Measurements from ENCODE around the gene ETV6.

Gene ETV6

GRCh38 chr12:11793921-11794710 lies 144.6 kb downstream of the ETV6 start:
- Histone ChIP-seq H3K4me1 (ENCODE audit: control insufficient read depth, insufficient read depth, low read length, unreplicated experiment) (peaks cover 40% of the 10 kb centered on the region), H3K36me3 (ENCODE audit: insufficient read depth, low read length) (no peaks in the 10 kb centered on the region; the same call in 1 of the 2 replicates), H2AFZ (ENCODE audit: low read length, unreplicated experiment) (no peak overlapping the region), H3K4me3 (ENCODE audit: low read depth, low read length) (no peak overlapping the region), H3K79me2 (ENCODE audit: control insufficient read depth, insufficient read depth, low read length, unreplicated experiment) (no peaks in the 10 kb centered on the region), H3K27ac (ENCODE audit: low read depth, low read length) (no peak overlapping the region), H3K27me3 (ENCODE audit: insufficient read depth, low read length) (no peaks in the 10 kb centered on the region)

DNA sequence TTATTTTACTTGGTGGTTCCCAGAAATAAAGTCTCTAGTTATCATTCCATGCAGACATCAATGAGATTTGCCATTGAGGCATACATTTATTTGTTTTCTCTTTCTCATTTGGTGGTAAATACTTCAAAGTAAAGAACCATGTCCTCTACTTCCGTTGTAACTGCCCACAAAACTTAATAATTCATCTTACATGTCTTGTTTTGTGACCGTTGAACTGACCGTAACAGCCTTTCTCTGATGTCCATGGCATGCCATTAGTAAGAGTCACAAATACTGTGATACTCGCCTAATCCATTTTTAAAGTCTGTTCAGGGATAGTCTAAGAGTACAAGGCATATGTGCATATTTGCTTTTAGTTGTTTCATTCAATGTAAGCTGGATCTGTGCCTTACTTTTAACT lies 145.3 kb downstream of the ETV6 start:
- Histone ChIP-seq H3K36me3 (ENCODE audit: insufficient read depth, low read length) (no peaks in the 10 kb centered on the region; the same call in 1 of the 2 replicates), H3K27ac (ENCODE audit: low read depth, low read length) (no peak overlapping the region), H2AFZ (ENCODE audit: low read length, unreplicated experiment) (no peak overlapping the region), H3K4me3 (ENCODE audit: low read depth, low read length) (no peak overlapping the region), H3K4me1 (ENCODE audit: control insufficient read depth, insufficient read depth, low read length, unreplicated experiment) (peaks cover 43% of the 10 kb centered on the region), H3K27me3 (ENCODE audit: insufficient read depth, low read length) (no peaks in the 10 kb centered on the region), H3K79me2 (ENCODE audit: control insufficient read depth, insufficient read depth, low read length, unreplicated experiment) (no peaks in the 10 kb centered on the region)

DNA sequence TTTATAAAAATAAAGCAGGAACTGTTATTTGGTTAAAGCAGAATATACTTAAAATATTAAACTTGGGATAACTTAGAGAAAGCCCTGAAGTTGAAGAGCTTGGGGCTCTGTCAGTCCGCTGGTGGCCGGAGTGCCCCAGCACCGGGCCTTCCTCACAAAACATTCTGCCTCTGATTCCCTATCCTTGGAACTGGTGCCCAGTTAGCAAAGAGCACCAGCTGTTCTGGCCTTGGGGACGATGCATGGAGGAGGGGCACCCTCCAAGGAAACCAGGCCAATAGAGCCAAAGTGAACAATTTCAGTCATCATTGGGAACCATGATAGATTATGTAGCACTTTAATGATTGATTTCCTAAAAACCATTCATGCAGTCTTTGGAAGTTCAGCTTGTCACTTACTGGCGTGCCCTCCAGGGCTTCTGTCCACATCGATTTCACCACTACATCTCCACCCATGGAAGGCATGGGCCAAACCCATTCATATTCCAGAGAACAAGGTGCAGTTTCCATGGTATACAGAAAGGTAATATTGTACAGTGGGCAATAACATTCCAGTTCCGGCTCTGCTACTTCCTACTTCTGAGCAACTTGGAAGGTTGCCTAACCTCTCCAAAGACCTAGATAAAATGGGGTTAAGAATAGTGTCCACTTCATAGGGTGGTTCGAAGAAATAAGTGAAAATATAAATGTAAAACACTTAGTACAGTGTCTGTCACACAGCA lies 145.9 kb downstream of the ETV6 start:
- H3K4me1 ChIP-seq (ENCODE audit: control insufficient read depth, insufficient read depth, low read length, unreplicated experiment), result peaks cover 43% of the 10 kb centered on the region
- peak overlapping the region; percentile 12 for H2AFZ ChIP-seq (ENCODE audit: low read length, unreplicated experiment)
- no peaks in the 10 kb centered on the region for H3K79me2 ChIP-seq (ENCODE audit: control insufficient read depth, insufficient read depth, low read length, unreplicated experiment)
- H3K4me3 ChIP-seq (ENCODE audit: low read depth, low read length), result 0 out of 2 replicates have a peak overlapping the region, but pooled peaks have one; percentile 14
- H3K27ac ChIP-seq (ENCODE audit: low read depth, low read length), result peak overlapping the region; percentile 81
- no peaks in the 10 kb centered on the region; the same call in 1 of the 2 replicates for H3K36me3 ChIP-seq (ENCODE audit: insufficient read depth, low read length)
- H3K27me3 ChIP-seq (ENCODE audit: insufficient read depth, low read length), result no peaks in the 10 kb centered on the region

- Histone ChIP-seq H3K79me2 (ENCODE audit: control insufficient read depth, insufficient read depth, low read length, unreplicated experiment) (no peaks in the 10 kb centered on the region), H3K27ac (ENCODE audit: low read depth, low read length) (peak overlapping the region; percentile 81), H2AFZ (ENCODE audit: low read length, unreplicated experiment) (peak overlapping the region; percentile 12), H3K36me3 (ENCODE audit: insufficient read depth, low read length) (no peaks in the 10 kb centered on the region; the same call in 1 of the 2 replicates), H3K27me3 (ENCODE audit: insufficient read depth, low read length) (no peaks in the 10 kb centered on the region), H3K4me1 (ENCODE audit: control insufficient read depth, insufficient read depth, low read length, unreplicated experiment) (peaks cover 43% of the 10 kb centered on the region), H3K4me3 (ENCODE audit: low read depth, low read length) (0 out of 2 replicates have a peak overlapping the region, but pooled peaks have one; percentile 14)
These were observed 146.5 kb downstream of the ETV6 start for GRCh38 chr12:11795913-11796459.

- Histone ChIP-seq H3K4me3 (ENCODE audit: low read depth, low read length) (no peak overlapping the region), H3K4me1 (ENCODE audit: control insufficient read depth, insufficient read depth, low read length, unreplicated experiment) (peaks cover 43% of the 10 kb centered on the region), H3K79me2 (ENCODE audit: control insufficient read depth, insufficient read depth, low read length, unreplicated experiment) (no peaks in the 10 kb centered on the region), H3K27me3 (ENCODE audit: insufficient read depth, low read length) (no peaks in the 10 kb centered on the region), H3K27ac (ENCODE audit: low read depth, low read length) (peak overlapping the region; percentile 81), H2AFZ (ENCODE audit: low read length, unreplicated experiment) (no peak overlapping the region), H3K36me3 (ENCODE audit: insufficient read depth, low read length) (no peaks in the 10 kb centered on the region)
These were observed 147.9 kb downstream of the ETV6 start for GRCh38 chr12:11797317-11797913.

GRCh38 chr12:11798006-11798708 lies 148.7 kb downstream of the ETV6 start:
- Histone ChIP-seq H3K27ac (ENCODE audit: low read depth, low read length) (peak overlapping the region; percentile 81), H2AFZ (ENCODE audit: low read length, unreplicated experiment) (no peak overlapping the region), H3K27me3 (ENCODE audit: insufficient read depth, low read length) (no peaks in the 10 kb centered on the region), H3K4me1 (ENCODE audit: control insufficient read depth, insufficient read depth, low read length, unreplicated experiment) (peaks cover 43% of the 10 kb centered on the region), H3K4me3 (ENCODE audit: low read depth, low read length) (no peak overlapping the region; the same call in 1 of the 2 replicates), H3K79me2 (ENCODE audit: control insufficient read depth, insufficient read depth, low read length, unreplicated experiment) (no peaks in the 10 kb centered on the region), H3K36me3 (ENCODE audit: insufficient read depth, low read length) (no peaks in the 10 kb centered on the region)

GRCh38 chr12:11798856-11799501 lies 149.5 kb downstream of the ETV6 start:
- Histone ChIP-seq H3K27me3 (ENCODE audit: insufficient read depth, low read length) (no peaks in the 10 kb centered on the region), H3K4me3 (ENCODE audit: low read depth, low read length) (no peak overlapping the region; the same call in 1 of the 2 replicates), H2AFZ (ENCODE audit: low read length, unreplicated experiment) (peak overlapping the region; percentile 28), H3K27ac (ENCODE audit: low read depth, low read length) (peak overlapping the region; percentile 81), H3K79me2 (ENCODE audit: control insufficient read depth, insufficient read depth, low read length, unreplicated experiment) (no peaks in the 10 kb centered on the region), H3K36me3 (ENCODE audit: insufficient read depth, low read length) (no peaks in the 10 kb centered on the region), H3K4me1 (ENCODE audit: control insufficient read depth, insufficient read depth, low read length, unreplicated experiment) (peaks cover 43% of the 10 kb centered on the region)

GRCh38 chr12:11799502-11799873 lies 150.0 kb downstream of the ETV6 start:
- no peaks in the 10 kb centered on the region for H3K79me2 ChIP-seq (ENCODE audit: control insufficient read depth, insufficient read depth, low read length, unreplicated experiment)
- peaks cover 43% of the 10 kb centered on the region for H3K4me1 ChIP-seq (ENCODE audit: control insufficient read depth, insufficient read depth, low read length, unreplicated experiment)
- no peaks in the 10 kb centered on the region for H3K27me3 ChIP-seq (ENCODE audit: insufficient read depth, low read length)
- H3K27ac ChIP-seq (ENCODE audit: low read depth, low read length), result peak overlapping the region; percentile 81
- no peak overlapping the region for H3K4me3 ChIP-seq (ENCODE audit: low read depth, low read length)
- H2AFZ ChIP-seq (ENCODE audit: low read length, unreplicated experiment), result no peak overlapping the region
- no peaks in the 10 kb centered on the region for H3K36me3 ChIP-seq (ENCODE audit: insufficient read depth, low read length)

DNA sequence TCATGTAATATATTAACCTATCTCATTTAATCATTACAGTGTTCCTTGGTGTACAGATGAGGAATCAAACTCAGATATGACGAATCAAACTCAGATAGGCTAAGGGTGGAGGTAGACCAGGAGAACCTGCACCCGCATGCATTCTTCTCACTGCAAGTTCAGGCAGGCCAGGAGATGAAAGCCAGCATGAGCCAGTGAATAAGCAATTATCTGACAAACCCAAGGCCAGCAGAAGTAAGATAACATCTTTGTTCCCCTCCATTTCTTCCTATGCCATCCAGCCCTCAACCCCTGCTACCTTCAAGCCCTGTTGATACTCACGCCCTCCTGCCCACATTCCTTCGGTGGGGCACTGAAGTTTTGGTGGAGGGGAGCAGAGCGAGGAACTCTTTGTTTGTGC lies 152.2 kb downstream of the ETV6 start:
- Histone ChIP-seq H3K4me1 (ENCODE audit: control insufficient read depth, insufficient read depth, low read length, unreplicated experiment) (peaks cover 26% of the 10 kb centered on the region), H3K27me3 (ENCODE audit: insufficient read depth, low read length) (no peaks in the 10 kb centered on the region), H3K4me3 (ENCODE audit: low read depth, low read length) (no peak overlapping the region), H2AFZ (ENCODE audit: low read length, unreplicated experiment) (no peak overlapping the region), H3K36me3 (ENCODE audit: insufficient read depth, low read length) (no peaks in the 10 kb centered on the region), H3K79me2 (ENCODE audit: control insufficient read depth, insufficient read depth, low read length, unreplicated experiment) (no peaks in the 10 kb centered on the region), H3K27ac (ENCODE audit: low read depth, low read length) (no peak overlapping the region)

Data from ACC112 (cell line).